HG03025 (cell line): ENCODE results near the gene VPS26A.

Experiments used
- ATAC-seq: cut with Tn5 transposase; IDR thresholded peaks from one replicate; pipeline ENCODE4 v1.9.1; 2021; ENCODE audit warnings: mild to moderate bottlenecking, moderate library complexity; ENCODE audit not compliant: unreplicated experiment, low FRiP score

The VPS26A gene

DNA sequence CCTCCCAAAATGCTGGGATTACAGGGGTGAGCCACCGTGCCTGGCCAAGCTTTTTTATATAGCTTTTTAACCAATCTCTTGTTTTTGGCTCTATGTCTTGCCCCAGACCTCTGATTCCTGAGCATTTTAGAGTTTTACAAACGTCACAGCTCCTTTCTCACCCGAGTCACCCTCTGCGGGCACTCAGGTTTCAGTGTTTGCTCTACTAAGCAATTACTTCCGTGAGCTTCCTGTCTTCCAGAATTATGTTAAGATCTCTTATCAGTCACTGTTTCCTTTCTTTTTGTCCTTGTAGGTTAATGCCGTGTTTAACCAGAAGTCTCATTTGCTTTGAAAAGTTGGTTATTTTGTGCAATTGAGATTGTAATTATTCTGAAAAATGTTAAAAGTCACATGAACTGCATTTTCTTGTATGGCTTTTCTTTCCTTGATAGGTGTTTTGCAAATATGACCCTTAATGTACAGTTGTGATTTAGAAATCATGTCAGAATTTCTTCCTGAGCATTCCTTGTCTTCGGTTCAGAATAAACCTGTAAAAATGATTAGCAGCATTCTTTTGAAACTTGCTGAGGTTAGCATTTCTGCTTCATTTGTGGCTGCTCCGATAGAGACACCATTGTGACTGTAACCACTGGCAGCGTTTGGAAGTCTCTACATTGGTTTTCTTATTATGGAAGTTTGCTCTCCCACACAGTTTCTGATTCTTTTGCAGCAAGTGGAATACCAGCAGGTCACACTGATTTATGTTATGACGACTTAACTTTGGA is 91.6 kb downstream of the VPS26A start:
- no peak for ATAC-seq

DNA sequence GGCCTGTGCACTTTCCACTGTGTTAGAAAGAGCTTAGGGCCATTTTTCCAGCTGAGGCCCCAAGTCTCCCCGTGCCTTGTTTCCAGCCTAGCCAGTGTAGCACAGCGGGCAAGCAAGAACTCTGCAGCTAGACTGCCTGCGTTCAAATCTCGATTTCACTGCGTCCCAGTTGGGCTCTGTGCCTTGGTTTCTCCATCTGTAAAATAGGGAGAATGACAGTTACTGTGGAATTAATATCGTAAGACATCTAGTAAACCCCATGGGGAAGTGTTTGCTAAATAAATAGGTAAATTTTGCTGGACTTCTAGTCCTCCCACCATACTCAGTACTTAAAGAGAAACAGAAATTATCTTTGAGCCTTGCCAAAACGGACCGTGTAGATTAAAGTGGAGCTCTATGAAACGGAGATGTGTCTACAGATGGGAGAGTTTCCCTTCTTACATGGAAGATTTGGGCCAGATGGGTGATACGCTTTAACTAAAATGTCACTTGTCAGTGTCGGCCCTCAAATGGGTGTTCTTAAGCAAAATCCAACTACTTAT is 92.7 kb downstream of the VPS26A start:
- ATAC-seq: no peak

DNA sequence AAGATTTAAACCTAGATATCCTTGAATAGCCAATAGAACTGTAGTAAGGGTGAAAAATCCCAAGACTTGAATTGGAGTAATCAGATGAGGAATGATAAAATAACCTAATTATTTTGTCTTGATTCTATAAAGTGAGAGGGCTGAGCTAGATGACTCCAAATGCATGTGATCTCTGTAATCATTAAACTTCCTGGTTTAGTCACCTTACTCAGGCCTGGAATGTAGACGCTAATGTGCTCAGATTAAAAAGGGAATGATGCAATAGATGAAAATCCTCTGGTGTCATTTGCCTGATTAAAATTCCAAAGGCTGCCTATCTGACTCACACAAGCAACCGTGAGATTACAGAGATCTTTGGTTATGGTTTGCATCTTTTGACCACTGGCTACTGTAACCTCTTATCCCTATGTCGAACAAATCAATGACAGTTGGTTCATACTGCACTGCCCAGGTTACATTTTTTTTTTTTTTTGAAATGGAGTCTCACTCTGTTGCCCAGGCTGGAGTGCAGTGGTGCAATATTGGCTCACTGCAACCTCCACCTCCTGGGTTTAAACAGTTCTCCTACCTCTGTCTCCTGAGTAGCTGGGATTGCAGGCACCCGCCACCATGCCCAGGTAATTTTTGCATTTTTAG is 93.3 kb downstream of the VPS26A start:
- no peak for ATAC-seq

DNA sequence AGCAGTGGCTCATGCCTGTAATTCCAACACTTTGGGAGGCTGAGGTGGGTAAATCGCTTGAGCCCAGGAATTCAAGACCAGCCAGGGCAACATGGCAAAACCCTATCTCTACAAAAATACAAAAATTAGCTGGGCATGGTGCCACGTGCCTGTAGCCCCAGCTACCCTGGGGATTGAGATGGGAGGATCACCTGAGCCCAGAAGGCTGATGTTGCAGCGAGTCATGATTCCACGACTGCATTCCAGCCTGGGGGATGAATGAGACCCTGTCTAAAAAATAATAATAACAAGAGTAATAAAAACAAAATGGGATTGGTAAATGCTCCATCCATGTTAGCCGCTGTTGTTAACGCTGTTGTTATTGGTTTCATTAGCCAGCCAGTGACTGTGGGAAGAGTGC is 94.9 kb downstream of the VPS26A start:
- no peak for ATAC-seq

DNA sequence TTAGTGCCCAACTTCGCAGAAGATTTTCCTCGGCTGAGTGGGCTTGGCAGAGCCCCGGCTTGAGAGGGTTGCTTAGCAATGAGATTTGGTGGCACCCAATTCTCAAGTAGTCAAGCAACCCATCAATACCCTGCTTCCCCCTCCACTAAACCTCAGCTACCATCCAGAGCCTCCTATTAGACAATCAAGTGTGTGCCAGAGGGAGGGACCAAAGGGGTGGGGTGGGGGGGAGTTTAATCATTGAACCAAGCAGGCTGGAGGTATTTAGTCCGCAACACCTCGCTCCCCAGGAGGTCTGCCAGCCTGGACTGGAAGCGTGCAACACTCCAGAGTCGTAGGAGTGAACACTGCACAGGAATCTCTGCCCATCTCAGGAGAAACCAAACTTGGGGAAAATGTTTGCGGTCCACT is 96.1 kb downstream of the VPS26A start, which contains the start of gene HKDC1:
Gene HKDC1 (plus strand): TSS at position 292 of the 411 bp plus-strand sequence. CDS start 104 bp downstream, at position 396.
- ATAC-seq: no peak

DNA sequence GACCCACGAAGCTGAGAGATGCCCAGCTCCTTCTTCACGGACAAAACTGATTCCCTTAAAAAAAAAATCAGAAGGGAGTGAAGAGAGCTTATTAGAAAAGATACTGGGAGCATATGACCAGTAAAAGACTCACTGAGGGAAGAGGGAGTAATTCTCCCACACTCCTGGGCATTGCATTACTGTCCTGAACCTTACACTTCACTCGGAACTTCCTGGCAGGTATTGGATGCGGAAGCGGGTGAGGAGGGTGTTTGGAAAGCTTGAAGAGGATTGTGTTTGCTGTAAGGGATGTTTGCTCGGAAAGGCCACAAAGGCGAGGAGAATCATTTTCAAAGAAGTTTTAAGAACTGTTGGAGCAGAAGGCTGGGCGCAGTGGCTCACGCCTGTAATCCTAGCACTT is 96.5 kb downstream of the VPS26A start:
- no peak for ATAC-seq
